Endodermal cell (in vitro differentiated cells): ENCODE data around the gene SORCS1. TPM values are rescaled to one million over a fixed set of nuclear protein-coding genes. Genes with fewer than 3 reads are reported as not detected.

Experiments used
- DNase-seq: peaks from one replicate; pipeline ENCODE4 v3.0.0-alpha.2; 2017
- H3K27ac ChIP-seq: 2 replicates; pipeline ENCODE4 v1.5.1; 2013; ENCODE audit warnings: mild to moderate bottlenecking, low read depth, low read length, moderate library complexity
- H3K27me3 ChIP-seq: 2 replicates; pipeline ENCODE4 v1.6.1; 2013; ENCODE audit warnings: mild to moderate bottlenecking, low read length, moderate library complexity; ENCODE audit not compliant: insufficient read depth, control insufficient read depth, poor library complexity, severe bottlenecking
- H3K36me3 ChIP-seq: 2 replicates; pipeline ENCODE4 v1.7.0; 2013; ENCODE audit warnings: mild to moderate bottlenecking, low read length, moderate library complexity; ENCODE audit not compliant: control insufficient read depth, insufficient read depth
- H3K4me1 ChIP-seq: one replicate; pipeline ENCODE4 v1.7.0; 2013; ENCODE audit warnings: low read length; ENCODE audit not compliant: control insufficient read depth, insufficient read depth
- H3K4me3 ChIP-seq: 2 replicates; pipeline ENCODE4 v1.5.1; 2013; ENCODE audit warnings: mild to moderate bottlenecking, low read length, moderate library complexity
- H3K9ac ChIP-seq: 2 replicates; pipeline ENCODE4 v1.6.1; 2013; ENCODE audit warnings: mild to moderate bottlenecking, low read length, moderate library complexity; ENCODE audit not compliant: poor library complexity, severe bottlenecking; ENCODE audit errors: extremely low read depth
- H3K9me3 ChIP-seq: 2 replicates; pipeline ENCODE4 v1.6.1; 2013; ENCODE audit warnings: mild to moderate bottlenecking, low read length, moderate library complexity; ENCODE audit not compliant: control insufficient read depth
- H3K27ac Mint-ChIP-seq: 2 replicates; pipeline ENCODE4 v1.8.0; 2020; ENCODE audit warnings: mixed read lengths
- H3K27me3 Mint-ChIP-seq: 2 replicates; pipeline ENCODE4 v1.8.0; 2021; ENCODE audit warnings: mild to moderate bottlenecking, mixed read lengths; ENCODE audit not compliant: insufficient read depth
- H3K36me3 Mint-ChIP-seq: 2 replicates; pipeline ENCODE4 v1.8.0; 2020; ENCODE audit warnings: low read depth, mixed read lengths
- H3K4me1 Mint-ChIP-seq: 2 replicates; pipeline ENCODE4 v1.8.0; 2020; ENCODE audit warnings: mixed read lengths
- H3K4me3 Mint-ChIP-seq: 2 replicates; pipeline ENCODE4 v1.8.0; 2020; ENCODE audit warnings: mild to moderate bottlenecking, moderate library complexity, mixed read lengths
- H3K9me3 Mint-ChIP-seq: 2 replicates; pipeline ENCODE4 v1.8.0; 2020; ENCODE audit warnings: mild to moderate bottlenecking, mixed read lengths
- CTCF ChIP-seq: fragments of 200-600 bp; sonication (generic); conservative IDR thresholded peaks from 2 replicates; pipeline ENCODE4 v1.5.0; 2021; ENCODE audit warnings: antibody characterized with exemption, mild to moderate bottlenecking
- WGBS, 2 experiments: methylation state at CpG; one replicate each; pipeline versions ENCODE4 v1.1.5 to v1.1.7; 2013; ENCODE audit warnings: missing lambda C conversion rate in 2 of 2, mixed read lengths in 1 of 2; ENCODE audit not compliant: insufficient coverage in 1 of 2, insufficient read length in 1 of 2; 5-methylcytosine and 5-hydroxymethylcytosine counted together
- total RNA-seq, 2 donors: library from RNA; stranded (reverse); fragmentation: NEBNext Ultra II Directional in 1 of 2; extraction: Animal tissue kit (Norgen Biotek cat#: 25700) in 1 of 2; gene quantifications; 2 replicates in 1 of 2; 3 replicates in 1 of 2; pipeline ENCODE4 v1.2.1, GENCODE V29; 2021

Gene SORCS1
- total RNA-seq, 2 donors from 2014 or later = 57.4 to 79.6 TPM

- peaks cover 5% of the 10 kb centered on the region for H3K36me3 ChIP-seq
- no peak overlapping the region for H3K9ac ChIP-seq
- no peaks in the 10 kb centered on the region for H3K27me3 Mint-ChIP-seq
- no peaks in the 10 kb centered on the region for H3K27me3 ChIP-seq
- H3K4me3 ChIP-seq = no peak overlapping the region
- no peak overlapping the region for H3K27ac Mint-ChIP-seq
- H3K4me1 ChIP-seq = peaks cover 10% of the 10 kb centered on the region
- TF ChIP-seq CTCF = no peak
- no peaks in the 10 kb centered on the region for H3K9me3 ChIP-seq
- no peaks in the 10 kb centered on the region for H3K36me3 Mint-ChIP-seq
- H3K4me1 Mint-ChIP-seq = peaks cover 21% of the 10 kb centered on the region
- 78 to 80% methylated on average over 2 to 5 of the region's 5 CpGs for WGBS, 2 experiments
- no peak overlapping the region for H3K4me3 Mint-ChIP-seq
- no peak overlapping the region for H3K27ac ChIP-seq
- H3K9me3 Mint-ChIP-seq = no peaks in the 10 kb centered on the region
- DNase-seq = no peak
These were observed 130.6 kb downstream of the SORCS1 start for GRCh38 chr10:107033799-107034422.

- Histone ChIP-seq H3K27me3 (no peaks in the 10 kb centered on the region), H3K27ac (no peak overlapping the region), H3K9me3 (no peaks in the 10 kb centered on the region), H3K36me3 (peaks cover 5% of the 10 kb centered on the region), H3K4me1 (peaks cover 10% of the 10 kb centered on the region), H3K9ac (no peak overlapping the region), H3K4me3 (no peak overlapping the region)
- Mint-ChIP-seq H3K27ac (no peak overlapping the region), H3K36me3 (no peaks in the 10 kb centered on the region), H3K9me3 (no peaks in the 10 kb centered on the region), H3K4me3 (no peak overlapping the region), H3K27me3 (no peaks in the 10 kb centered on the region), H3K4me1 (peaks cover 21% of the 10 kb centered on the region)
- WGBS, 2 experiments = 95 to 96% methylated on average over 7 to 10 of the region's 10 CpGs
- no peak for DNase-seq
- TF ChIP-seq CTCF = no peak
These were observed 131.7 kb downstream of the SORCS1 start for GRCh38 chr10:107032700-107033401.

- Mint-ChIP-seq H3K36me3 (no peaks in the 10 kb centered on the region), H3K27ac (no peak overlapping the region), H3K27me3 (peaks cover 1% of the 10 kb centered on the region), H3K4me3 (no peak overlapping the region), H3K9me3 (no peaks in the 10 kb centered on the region), H3K4me1 (peaks cover 21% of the 10 kb centered on the region)
- no peaks in the 10 kb centered on the region for H3K27me3 ChIP-seq
- 92 to 94% methylated on average over 4 to 5 of the region's 5 CpGs for WGBS, 2 experiments
- peaks cover 2% of the 10 kb centered on the region for H3K36me3 ChIP-seq
- no peak for DNase-seq
- H3K4me1 ChIP-seq = peaks cover 10% of the 10 kb centered on the region
- no peak overlapping the region for H3K27ac ChIP-seq
- no peaks in the 10 kb centered on the region for H3K9me3 ChIP-seq
- H3K4me3 ChIP-seq = no peak overlapping the region
- no peak overlapping the region for H3K9ac ChIP-seq
- TF ChIP-seq CTCF = no peak
These were observed 132.4 kb downstream of the SORCS1 start for GRCh38 chr10:107031931-107032699.
